Measurements from ENCODE around the gene NUP85. TPM values are rescaled to one million over a fixed set of nuclear protein-coding genes. Genes with fewer than 3 reads are reported as not detected.
"Not testable (repeated sequence)": the region's sequence is repeated elsewhere in the genome, so short reads cannot be mapped to it uniquely, and the experiment has no call there.

The NUP85 gene
- total and polyA plus RNA-seq, 2 donors (not counting 3 experiments of a cell fraction or from before 2014, with no cell fraction given): 105 to 120 TPM

- peaks cover 18% of the 10 kb centered on the region for H3K4me1 ChIP-seq (ENCODE audit: control insufficient read depth, extremely low read depth, insufficient read depth, low read length)
- DNase-seq (ENCODE audit: low read depth, low spot score) (no peak), FAIRE-seq (no peak)
- H3K27me3 ChIP-seq (ENCODE audit: control insufficient read depth in 2 of 2, insufficient read depth in 2 of 2, low read length in 2 of 2): no peaks in the 10 kb centered on the region
- H3K4me3 ChIP-seq (replicated peaks in 1 of 3; ENCODE audit: insufficient read depth in 1 of 3, low read depth in 1 of 3, low read length in 3 of 3): no peak overlapping the region
- H3K9me3 ChIP-seq (replicated peaks; ENCODE audit: control insufficient read depth, insufficient read depth, low read length): no peaks in the 10 kb centered on the region
- H3K9ac ChIP-seq (replicated peaks; ENCODE audit: extremely low read depth, insufficient read depth, low read length): no peak overlapping the region
- TF ChIP-seq MYC (IDR thresholded peaks at IDR 0.05; ENCODE audit: low read depth, low read length) (no peak), JUN (IDR thresholded peaks at IDR 0.05; ENCODE audit: borderline replicate concordance, insufficient read depth, insufficient read length, low read depth) (no peak), POLR2AphosphoS5 (IDR thresholded peaks at IDR 0.05; ENCODE audit: insufficient read depth, low read depth, low read length) (no peak), EZH2 (IDR thresholded peaks at IDR 0.05; ENCODE audit: borderline replicate concordance, low read depth, low read length, severe bottlenecking) (no peak), POLR2A (IDR thresholded peaks at IDR 0.05; ENCODE audit: low read depth, low read length) (no peak), GATA2 (IDR thresholded peaks at IDR 0.05; ENCODE audit: insufficient read depth, insufficient read length, low read depth, low read length) (no peak), FOS (IDR thresholded peaks at IDR 0.05; ENCODE audit: borderline replicate concordance, insufficient read depth, low read length) (no peak)
- TF ChIP-seq, protein P1, sequence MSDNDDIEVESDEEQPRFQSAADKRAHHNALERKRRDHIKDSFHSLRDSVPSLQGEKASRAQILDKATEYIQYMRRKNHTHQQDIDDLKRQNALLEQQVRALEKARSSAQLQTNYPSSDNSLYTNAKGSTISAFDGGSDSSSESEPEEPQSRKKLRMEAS (IDR thresholded peaks at IDR 0.05; ENCODE audit: insufficient read depth, insufficient read length): no peak
- TF ChIP-seq, protein P2, sequence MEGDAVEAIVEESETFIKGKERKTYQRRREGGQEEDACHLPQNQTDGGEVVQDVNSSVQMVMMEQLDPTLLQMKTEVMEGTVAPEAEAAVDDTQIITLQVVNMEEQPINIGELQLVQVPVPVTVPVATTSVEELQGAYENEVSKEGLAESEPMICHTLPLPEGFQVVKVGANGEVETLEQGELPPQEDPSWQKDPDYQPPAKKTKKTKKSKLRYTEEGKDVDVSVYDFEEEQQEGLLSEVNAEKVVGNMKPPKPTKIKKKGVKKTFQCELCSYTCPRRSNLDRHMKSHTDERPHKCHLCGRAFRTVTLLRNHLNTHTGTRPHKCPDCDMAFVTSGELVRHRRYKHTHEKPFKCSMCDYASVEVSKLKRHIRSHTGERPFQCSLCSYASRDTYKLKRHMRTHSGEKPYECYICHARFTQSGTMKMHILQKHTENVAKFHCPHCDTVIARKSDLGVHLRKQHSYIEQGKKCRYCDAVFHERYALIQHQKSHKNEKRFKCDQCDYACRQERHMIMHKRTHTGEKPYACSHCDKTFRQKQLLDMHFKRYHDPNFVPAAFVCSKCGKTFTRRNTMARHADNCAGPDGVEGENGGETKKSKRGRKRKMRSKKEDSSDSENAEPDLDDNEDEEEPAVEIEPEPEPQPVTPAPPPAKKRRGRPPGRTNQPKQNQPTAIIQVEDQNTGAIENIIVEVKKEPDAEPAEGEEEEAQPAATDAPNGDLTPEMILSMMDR (IDR thresholded peaks at IDR 0.05; ENCODE audit: extremely low read depth in 1 of 2, insufficient read depth in 1 of 2, low read depth in 1 of 2, low read length in 2 of 2): no peak
- H4K20me1 ChIP-seq (replicated peaks; ENCODE audit: control insufficient read depth, extremely low read depth, insufficient read depth, low read length): no peaks in the 10 kb centered on the region
- H3K4me2 ChIP-seq (ENCODE audit: insufficient read depth, low read length): no peak overlapping the region
- dilution Hi-C loops (cut with MboI; ENCODE audit: extremely low pct_ligation_motif_present, low sequenced_read_pairs): no loop called here
- H3K79me2 ChIP-seq (ENCODE audit: control insufficient read depth, insufficient read depth, low read length): peaks cover 2% of the 10 kb centered on the region
- ChIA-PET POLR2A (no interaction called here), CTCF (no interaction called here)
- H2AFZ ChIP-seq (ENCODE audit: low read depth, low read length): no peak overlapping the region
- intact Hi-C loops (cut with micrococcal nuclease): no loop called here
- no TSS peak for BruUV-seq (replicated peaks)
- H3K27ac ChIP-seq (ENCODE audit: insufficient read depth, low read depth, low read length): no peak overlapping the region
- H3K36me3 ChIP-seq (ENCODE audit: control insufficient read depth in 2 of 2, extremely low read depth in 1 of 2, insufficient read depth in 2 of 2, low read length in 2 of 2): peaks cover 3 to 10% of the 10 kb centered on the region in 2 experiments
- H3K9me1 ChIP-seq (replicated peaks; ENCODE audit: control insufficient read depth, extremely low read depth, insufficient read depth, low read length): no peaks in the 10 kb centered on the region
Observed at GRCh38 chr17:75163074-75163473, 42.4 kb upstream of the NUP85 start.

GRCh38 chr17:75164606-75165005 is 40.9 kb upstream of the NUP85 start:
- H3K27ac ChIP-seq (ENCODE audit: insufficient read depth, low read depth, low read length); H3K79me2 ChIP-seq (ENCODE audit: control insufficient read depth, insufficient read depth, low read length); H2AFZ ChIP-seq (ENCODE audit: low read depth, low read length); H3K9me3 ChIP-seq (replicated peaks; ENCODE audit: control insufficient read depth, insufficient read depth, low read length); H3K4me1 ChIP-seq (ENCODE audit: control insufficient read depth, extremely low read depth, insufficient read depth, low read length); H3K9ac ChIP-seq (replicated peaks; ENCODE audit: extremely low read depth, insufficient read depth, low read length); CTCF ChIA-PET; H3K4me3 ChIP-seq (replicated peaks in 1 of 3; ENCODE audit: insufficient read depth in 1 of 3, low read depth in 1 of 3, low read length in 3 of 3); BruUV-seq (replicated peaks); H3K9me1 ChIP-seq (replicated peaks; ENCODE audit: control insufficient read depth, extremely low read depth, insufficient read depth, low read length); intact Hi-C loops (cut with micrococcal nuclease); H3K4me2 ChIP-seq (ENCODE audit: insufficient read depth, low read length); H4K20me1 ChIP-seq (replicated peaks; ENCODE audit: control insufficient read depth, extremely low read depth, insufficient read depth, low read length); DNase-seq (ENCODE audit: low read depth, low spot score); POLR2A ChIA-PET; H3K27me3 ChIP-seq (ENCODE audit: control insufficient read depth in 2 of 2, insufficient read depth in 2 of 2, low read length in 2 of 2); dilution Hi-C loops (cut with MboI; ENCODE audit: extremely low pct_ligation_motif_present, low sequenced_read_pairs); FAIRE-seq: not testable (repeated sequence)
- H3K36me3 ChIP-seq (ENCODE audit: control insufficient read depth in 2 of 2, extremely low read depth in 1 of 2, insufficient read depth in 2 of 2, low read length in 2 of 2): peaks cover 3 to 14% of the 10 kb centered on the region in 2 experiments
